Measurements from ENCODE around the gene PHF3.

DNA sequence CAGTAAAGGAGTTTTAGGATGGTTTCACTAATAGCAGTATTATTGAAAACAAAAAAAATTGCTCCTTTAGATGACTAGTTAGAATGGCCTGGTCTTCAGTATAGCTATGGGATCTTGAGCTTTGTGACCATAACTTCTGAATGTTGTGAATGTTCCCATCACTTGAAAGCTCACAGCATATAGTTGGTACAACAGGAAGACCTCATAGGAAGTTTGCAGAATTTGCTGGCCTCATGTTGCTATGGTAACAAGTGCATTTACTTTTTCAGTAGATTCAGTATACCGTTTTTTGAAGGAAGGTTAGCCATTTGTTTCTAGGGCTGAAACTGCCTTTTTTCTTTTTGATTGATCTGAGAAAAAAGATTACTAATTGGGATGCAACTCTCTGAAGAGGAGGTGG, 8.3 kb downstream of the PHF3 start:
- no peak for TF ChIP-seq EZH2 (IDR thresholded peaks at IDR 0.05; ENCODE audit: insufficient read depth, poor library complexity, severe bottlenecking)
- TF ChIP-seq EZH2phosphoT487 (IDR thresholded peaks at IDR 0.05; ENCODE audit: insufficient read depth, low read depth), result no peak
